ENCODE results near the gene GAS2L3.
A peak's percentile ranks its signal among the peaks of the same experiment; 100 is the strongest.
"Not testable (repeated sequence)": the region's sequence is repeated elsewhere in the genome, so short reads cannot be mapped to it uniquely, and the experiment has no call there.

GAS2L3 gene

DNA sequence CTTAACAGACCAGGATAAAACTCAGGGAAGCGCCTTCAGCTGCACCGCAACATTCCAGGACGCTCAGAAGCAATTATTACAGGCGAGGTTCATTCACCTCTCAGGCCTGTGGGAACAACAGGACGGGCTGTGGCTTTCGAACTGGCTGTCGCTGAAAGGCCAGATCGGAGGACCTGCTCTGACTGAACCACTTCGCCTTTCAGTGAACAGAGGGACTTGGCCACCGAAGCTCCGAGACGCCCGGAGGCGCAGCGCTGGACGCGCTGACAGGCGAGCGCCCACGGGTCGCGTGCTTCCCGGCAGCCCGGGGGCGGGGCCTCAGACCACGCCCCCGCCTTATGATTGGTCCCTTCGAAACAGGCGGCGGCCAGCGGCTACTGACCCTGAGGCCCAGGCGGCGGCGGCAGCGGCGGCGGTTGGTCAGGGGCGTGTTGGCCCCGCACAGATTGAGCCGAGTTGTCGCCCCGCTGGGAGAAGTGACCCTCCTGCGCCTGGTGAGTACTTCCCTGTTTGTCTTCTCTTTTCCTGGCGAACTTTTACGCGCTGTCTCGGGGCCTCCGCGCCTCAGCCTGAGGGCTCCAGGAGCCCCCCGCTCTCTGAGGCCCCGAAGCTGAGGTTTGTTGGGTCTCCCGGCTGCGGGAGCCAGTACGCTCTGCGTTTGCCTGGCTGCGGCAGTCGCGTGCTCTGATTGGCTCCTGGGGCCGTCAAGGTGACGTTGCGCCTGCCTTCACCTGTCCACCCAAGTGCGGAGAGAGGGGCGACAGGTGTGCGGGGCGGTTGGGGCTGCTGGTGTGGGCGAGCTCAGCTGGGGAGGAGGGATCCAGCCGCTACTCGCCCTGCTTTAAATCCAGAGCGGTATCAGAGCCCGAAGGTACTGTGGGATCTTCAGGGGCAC is at the start of gene GAS2L3:
TSS of gene GAS2L3 (plus strand) at position 393 of the 895 bp plus-strand sequence. CDS start 21,221 bp downstream, outside the sequence.
- DNase-seq: peak; percentile 48

DNA sequence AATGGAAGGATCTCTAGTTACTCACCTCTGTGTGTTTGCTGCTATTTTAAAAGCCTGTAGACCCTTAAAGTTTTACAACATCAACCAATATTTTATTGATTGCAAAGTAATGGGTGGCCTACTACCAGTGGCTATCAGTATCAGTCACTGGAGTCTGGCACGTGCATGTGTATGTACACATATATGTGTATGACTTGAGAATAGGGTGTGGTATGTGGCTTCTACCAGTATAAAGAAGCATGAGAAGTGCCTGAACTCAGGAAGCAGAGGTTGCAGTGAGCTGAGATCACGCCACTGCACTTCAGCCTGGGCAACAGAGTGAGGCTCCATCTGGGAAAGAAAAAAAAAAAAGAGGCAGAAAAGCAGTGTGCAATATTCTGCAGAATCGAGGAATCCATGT is 45.5 kb upstream of the GAS2L3 start:
- DNase-seq: no peak

DNA sequence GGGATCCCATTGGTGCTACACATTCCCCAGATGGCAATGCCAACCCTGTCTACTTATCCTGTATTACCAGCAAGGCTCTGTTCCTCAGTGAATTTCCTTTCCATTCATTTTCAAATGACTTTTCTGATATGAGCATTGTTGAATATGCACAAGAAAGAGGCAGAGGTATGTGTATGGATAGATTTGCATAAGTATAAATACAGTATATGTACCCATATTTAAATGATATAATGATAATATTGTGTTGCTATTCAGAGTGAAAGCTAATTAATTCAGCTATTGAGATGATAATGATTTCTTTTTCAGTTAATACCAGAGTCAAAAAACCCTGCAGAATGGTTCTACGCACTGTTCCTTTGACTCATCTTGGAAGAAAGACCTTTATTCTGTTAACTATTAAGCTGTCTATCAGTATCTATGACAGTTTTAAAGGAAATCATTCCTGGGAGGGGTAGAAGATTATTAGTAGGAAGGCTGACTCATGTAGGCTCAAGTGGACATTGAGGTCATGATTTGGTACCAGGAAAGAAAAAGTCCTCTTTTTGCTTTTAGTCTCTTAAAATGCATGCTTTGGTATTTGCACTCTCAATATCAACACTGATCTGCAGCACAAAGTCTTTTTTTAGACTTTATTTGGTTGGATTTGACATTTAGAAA is 44.9 kb upstream of the GAS2L3 start:
- DNase-seq: no peak

DNA sequence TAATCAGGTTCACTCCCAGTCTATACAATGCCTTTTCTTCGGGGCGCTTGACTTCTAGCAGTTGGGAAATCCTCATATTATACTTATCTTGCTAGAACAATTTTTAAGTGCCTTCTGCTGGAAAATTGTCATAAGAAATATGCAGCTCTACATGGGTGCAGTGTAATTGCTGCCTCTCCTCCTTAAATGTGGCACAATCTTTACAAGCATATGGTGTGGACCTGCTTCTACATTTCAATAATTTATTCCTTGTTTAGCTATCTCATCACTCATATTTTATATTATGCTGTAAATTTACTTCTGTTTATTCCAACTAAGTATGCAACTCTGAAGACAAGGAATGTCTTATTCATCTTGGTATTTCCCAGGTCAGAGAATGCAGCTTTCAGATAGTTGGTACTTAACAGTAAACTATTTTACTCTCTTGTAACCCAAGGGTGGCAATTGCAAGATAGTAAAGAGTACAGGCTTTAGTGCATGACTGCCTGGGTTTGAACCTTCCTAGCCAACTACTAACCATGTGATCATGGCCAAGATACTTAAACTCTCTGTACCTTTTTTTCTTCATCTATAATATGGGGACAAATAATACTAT is 43.6 kb upstream of the GAS2L3 start:
- no peak for DNase-seq

DNA sequence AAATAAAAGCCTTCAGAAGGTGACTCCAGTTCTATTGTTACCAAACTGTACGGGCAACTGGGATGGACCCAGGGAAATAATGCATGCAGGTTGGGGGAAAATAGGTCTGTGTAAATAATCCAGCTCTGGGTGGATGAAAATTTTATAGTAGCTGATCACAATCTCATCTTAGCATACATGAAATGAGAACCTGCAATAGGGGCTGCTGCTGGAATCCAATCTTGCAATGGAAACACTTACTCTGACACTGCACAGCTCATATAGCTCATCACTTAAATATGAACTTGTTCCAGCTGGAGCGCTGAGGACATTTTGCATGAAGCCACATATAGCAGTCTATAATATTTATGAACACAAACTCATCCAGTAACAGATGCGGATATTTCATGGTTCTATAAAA is 40.1 kb upstream of the GAS2L3 start:
- DNase-seq: no peak

DNA sequence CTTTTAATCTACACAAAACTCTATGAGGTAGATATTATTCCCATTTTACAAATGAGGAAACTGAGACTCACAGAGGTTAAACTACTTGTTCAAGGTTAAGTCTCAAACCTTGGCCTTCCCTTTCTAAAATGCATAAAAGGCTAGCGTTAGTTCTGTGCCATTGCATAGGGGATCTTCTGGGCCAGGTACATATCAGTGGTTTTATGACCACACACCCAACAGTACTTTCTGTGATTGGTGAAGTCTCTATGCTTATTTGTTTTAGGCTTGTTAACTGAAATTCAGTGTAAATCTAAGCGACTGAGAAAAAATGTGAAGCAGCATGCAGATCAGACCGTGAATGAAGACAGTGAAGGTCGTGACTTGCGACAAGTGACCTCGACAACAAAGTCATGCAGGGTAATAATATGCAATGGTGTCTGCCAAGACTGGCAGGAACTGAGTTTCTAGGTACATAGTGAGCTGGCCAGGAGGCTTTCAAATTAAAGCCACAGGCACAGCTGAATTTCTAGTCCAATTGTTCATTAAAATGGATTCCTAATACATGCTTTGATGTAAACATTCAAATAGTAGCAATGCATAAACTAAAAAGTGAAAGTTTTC is 38.8 kb upstream of the GAS2L3 start:
- DNase-seq: no peak

DNA sequence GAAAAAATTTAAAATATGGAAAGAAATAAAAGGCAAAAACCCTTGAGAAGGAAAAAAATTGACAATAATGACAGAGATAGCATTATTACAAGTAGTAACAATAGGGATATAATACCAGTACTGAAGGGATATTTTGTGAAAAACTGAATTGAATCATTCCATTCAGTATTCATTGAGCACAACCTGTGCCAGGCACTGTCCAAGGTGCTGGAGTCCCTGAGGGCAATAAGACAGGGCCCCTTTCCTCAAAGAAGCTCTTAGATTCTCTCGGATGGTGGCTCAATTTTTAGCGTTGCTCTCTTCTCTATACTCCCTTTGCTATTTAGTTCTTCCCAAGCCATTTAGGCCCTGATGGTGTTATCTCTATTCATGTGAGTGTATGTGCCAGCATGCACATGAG is 34.3 kb upstream of the GAS2L3 start:
- no peak for DNase-seq

DNA sequence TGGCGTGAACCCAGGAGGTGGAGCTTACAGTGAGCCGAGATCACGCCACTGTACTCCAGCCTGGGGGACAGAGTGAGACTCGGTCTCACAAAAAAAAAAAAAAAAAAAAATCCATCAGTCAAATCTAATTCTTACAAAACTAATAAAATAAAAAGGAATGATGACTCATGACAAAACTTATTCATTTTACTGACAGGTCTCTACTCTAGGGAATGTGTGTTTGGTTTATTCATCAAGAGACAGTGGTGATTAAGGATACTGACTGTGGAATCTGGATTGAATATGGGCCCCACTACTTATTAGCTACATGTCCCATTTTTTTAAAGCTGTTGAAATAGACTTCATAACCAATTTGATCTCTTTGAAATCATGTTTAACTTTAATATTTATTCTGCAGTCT is 29.3 kb upstream of the GAS2L3 start:
- DNase-seq: no peak

DNA sequence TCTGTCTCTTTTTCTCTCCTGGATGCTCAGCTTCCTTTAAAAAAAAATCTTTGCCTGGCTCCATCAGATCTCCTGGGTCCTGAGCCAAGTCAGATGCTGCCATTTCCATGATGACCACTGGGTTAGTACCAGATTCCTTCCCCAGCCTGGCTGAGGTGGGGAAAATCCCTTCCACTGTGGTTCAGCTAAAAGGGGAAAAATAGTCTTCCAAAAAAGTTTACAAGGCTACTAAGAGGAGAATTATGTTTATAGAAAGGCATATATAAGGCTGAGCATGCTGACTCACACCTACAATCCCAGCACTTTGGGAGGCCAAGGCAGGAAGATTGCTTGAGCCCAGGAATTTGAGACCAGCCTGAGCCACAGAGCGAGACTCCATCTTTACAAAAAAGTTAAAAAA is 28.4 kb upstream of the GAS2L3 start:
- DNase-seq: no peak

DNA sequence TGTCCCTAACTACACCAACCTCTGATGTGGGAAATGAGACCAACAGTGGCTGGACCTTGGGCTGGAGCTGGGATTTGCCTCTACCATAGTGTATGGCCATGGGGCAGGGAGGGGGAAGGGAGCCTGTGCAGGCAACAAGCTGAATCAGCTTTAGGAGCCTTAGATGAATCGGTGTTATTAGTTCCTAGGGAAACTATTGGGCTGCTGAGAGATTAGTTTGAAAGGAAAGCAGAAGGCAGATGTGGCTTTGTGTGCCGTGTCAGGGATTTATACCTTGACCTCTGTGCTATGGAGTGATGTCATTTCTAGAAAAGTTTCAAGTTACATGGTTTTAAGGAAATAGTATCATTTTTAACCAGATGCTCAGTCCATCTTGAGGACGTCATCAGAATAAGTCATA is 19.5 kb upstream of the GAS2L3 start:
- DNase-seq: no peak

DNA sequence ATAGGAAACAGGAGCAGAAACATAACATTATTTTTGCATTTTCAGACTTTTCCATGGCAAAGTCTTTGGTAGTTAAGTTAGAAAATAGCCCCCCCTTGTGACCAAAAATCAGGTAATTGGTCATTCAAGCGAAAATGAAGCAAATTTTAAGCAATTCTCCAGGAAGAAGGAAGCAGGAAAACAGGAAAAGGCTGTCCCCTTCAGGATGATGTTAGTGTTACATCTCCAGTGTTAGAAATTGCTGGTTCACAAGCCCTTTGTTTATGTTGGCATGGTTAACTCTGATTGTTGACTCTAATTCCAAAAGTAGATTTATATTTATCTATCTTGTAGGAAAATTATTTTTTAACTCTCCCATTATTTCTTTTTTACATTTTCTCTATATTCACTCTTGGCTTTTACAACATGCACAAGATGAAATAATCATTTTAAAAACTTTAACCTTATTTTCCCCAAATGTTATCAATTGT is 18.8 kb upstream of the GAS2L3 start:
- no peak for DNase-seq

DNA sequence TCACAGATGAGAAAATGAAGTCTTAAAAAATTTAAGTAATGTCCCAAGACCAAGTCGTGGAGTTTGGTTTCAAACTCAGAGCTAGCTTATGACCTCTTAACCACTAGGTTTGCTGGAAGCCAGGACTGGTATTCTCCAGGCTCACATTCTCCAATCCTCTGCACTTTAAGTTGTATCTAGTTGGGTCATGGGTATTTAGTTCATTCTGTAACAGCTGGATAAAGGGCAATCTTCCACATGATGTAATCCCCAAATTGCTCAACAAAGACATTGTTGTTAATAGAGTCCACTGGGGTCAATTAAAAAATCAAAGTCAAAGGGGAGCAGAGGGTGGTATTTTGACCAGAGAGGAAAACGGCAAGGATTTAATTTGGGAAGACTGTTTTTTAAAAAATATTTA is 17.8 kb upstream of the GAS2L3 start:
- no peak for DNase-seq

DNA sequence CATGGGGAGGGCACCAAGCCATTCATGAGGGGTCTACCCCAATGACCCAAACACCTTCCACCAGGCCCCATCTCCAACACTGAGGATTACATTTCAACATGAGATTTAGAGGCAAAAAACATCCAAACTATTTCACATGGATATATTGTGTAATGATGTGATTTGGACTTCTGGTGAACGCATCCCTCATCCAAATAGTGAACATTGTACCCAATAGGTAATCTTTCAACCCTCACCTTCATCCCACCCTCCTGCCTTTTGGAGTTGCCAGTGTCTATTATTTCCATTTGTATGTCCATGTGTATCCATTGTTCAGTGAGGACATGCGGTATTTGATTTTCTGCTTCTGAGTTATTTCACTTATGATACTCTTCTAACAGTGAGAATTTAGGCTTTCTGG is 16.1 kb upstream of the GAS2L3 start:
- no peak for DNase-seq

DNA sequence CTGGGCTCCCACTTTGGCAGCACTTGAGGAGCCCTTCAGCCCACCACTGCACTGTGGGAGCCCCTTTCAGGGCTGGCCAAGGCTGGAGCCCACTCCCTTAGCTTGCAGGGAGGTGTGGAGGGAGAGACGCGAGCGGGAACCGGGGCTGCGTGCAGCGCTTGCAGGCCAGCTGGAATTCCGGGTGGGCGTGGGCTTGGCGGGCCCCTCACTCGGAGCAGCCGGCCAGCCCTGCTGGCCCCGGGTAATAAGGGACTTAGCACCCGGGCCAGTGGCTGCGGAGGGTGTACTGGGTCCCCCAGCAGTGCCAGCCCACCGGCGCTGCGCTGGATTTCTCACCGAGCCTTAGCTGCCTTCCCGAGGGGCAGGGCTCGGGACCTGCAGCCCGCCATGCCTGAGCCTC is 14.2 kb upstream of the GAS2L3 start:
- not testable (repeated sequence) for DNase-seq

DNA sequence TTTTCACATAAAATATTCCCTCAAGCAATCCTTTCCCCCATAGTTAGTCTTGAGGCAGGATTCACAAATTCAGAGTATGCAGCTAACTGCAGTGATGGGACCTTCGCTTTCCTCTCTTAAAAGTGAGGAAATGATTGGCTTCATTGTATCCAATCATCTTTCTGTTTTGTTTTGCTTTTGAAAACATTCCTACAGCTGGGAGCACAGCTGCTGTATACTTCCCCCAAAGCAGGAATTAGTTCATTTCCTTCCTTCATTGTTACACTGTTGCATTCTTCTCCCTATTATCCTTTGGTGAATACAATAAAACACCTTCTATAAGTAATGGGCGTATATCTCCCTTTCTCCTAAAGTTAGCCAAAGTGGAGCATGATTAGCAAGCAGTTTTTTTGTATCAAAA is 9.4 kb upstream of the GAS2L3 start:
- no peak for DNase-seq

DNA sequence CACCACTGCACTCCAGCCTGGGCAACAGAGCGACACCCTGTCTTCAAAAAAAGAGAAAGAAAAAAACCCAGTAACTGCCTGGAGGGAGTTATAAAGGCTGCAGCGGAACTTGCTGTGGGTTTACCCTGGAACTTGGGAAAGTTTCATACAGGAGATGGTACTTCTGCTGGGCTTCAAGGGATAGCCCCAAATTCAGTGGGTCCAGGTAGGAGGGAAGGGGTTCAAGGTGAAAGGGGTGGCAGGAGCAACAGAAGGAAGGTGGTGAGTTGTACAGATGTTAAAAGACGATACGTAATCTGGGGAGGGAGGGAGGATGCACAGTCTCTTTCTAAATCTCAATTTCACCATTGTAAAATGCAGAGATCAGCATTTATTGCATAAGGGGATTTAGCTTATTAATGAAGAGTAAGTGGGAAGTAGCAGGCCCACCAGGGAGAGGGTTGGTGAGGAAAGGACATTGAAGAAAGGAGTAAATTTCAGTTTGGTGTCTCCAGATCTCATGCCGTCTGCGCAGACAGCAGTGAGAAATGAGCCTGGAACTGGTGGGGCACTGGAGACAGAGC is 8.5 kb upstream of the GAS2L3 start:
- no peak for DNase-seq

DNA sequence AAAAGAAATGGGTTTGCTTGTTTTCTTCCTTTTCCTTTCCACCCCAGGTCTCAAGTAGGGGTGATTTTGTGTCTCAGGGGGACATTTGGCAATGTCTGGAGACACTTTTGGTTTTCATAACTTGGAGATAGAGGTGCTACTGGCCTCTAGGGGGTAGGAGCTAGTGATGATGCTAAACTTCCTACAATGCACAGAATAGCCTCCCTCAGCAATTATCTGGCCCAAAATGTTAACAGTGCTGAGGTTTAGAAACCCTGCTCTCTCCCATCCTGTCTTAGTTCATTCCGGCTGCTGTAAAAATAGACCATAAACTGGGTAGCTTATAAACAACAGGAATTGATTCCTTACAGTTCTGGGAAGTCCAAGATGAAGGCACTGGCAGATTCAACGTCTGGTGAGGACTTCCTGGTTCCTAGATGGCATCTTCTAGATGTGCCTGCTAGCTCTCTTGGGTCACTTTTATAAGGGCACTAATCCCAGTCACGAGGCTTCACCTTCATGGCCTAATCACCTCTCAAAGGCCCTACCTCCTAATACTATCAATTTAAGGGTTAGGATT is 7.4 kb upstream of the GAS2L3 start:
- no peak for DNase-seq

DNA sequence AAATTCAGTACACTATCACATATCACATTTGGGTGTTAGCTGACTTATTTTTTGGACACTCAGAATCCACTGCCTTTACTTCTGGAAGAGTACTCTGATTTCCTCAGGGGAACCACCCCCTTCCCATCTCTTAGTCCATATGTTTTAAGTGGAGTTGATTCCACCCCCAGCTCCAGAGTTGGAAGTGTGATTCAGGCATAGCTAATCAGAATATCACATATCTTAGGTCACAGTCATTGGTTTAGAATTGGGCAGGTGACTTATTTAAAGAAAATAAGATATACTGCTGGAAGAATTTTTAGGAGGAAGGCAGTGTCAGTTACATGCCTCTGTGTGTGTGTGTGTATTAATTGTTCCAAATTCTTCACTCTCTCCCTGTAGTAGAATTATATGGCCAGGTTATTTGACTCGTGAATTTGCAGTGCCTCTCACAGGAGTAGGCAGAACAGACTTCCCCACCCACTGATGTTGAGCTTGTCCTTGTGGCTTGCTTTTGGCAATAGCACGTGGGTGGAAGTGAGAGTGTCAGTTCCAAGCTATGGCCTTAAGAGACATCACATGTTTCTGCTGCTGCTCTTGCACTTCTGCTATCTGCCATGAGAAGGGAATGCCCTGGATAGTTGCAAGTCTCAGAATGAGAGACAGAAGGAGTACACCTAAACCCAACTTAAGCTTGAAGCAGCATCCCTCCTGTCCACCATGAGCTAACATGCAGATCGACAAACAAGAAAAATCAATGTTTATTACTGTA is 6.4 kb upstream of the GAS2L3 start:
- DNase-seq: no peak

DNA sequence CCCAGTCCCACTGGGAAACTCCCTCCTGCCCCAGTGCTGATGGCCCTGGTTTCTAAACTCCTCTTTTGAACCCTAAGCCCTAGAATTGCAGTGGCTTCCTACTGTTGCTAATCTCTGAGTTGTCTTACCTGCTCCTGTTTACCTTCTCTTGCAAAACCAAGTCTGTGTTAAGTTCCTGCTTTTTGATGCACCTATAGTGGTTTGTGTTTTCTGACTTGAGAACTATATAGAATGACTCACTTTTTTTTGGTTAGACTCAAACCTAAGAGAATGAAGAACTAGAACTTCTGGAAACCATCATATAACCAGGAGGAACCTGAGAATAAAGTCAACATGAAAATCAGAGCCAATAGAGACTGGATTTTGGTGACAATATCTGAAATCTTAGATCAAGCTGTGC is 5.5 kb upstream of the GAS2L3 start:
- DNase-seq: no peak

DNA sequence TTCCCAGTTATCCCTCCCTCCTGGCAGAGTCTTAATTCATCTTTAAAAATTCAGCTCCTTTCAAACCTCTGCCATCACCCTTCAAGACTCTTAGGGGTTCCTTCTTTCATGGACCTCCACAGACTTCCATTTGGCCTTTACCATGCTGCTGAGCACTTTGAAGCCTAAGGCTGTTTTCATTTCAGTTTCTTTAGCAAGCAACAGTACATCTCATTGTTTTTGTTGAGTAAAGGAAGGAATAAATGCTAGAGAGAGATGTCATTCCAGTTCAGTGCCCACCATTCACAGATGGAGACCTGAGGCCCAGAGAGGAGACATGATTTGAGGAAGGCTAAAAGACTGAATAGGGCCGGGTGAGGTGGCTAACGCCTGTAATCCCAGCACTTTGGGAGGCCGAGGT is 1.3 kb upstream of the GAS2L3 start:
- DNase-seq: no peak

DNA sequence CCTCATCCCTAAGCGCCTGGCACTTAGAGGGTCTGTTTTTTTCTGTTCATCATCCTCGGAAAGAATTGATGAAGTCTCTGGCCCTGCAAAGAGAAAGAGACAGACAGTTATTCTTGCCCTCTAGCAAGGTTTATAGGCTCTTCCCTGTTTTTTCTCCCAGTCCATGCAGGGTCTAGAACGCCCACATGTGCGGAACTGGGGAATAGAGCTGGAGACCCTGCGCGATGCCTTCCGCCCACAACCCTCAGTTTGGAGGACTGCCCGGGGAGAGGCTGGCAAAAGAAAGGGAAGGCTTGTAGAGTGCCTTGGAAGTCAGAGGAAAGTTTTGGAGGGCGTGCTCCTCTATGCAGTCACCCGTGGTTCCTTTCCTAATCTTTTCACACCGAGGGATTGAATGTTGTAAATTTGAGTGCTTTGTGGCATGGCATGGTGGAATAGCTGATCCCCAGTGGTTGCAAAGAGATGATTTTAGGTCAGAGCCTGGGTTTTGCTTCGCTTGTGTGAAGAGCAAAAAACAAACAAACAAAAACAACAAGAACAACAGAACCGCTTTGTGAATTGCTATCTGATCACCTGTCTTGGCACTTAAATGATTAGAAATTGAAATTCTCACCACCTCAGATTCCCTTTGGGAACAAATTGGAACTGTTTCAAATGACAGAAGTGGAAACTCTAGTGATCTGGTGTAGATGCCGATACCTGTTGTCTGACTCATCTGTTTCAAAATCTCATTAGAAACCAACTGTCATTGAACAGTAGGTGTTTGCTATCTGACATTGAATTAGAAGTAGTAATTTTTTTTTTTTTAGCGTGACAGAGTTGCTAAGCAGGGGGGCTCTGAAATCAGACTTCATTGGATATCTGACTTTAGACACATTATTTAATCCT is 947 bp downstream of the GAS2L3 start:
- DNase-seq: no peak
